ENCODE data around the gene UVSSA.
"Not testable (repeated sequence)": the region's sequence is repeated elsewhere in the genome, so short reads cannot be mapped to it uniquely, and the experiment has no call there.

UVSSA gene

GRCh38 chr4:1334579-1334895 is 12.5 kb upstream of the UVSSA start:
- DNase-seq (ENCODE audit: low read depth) = no peak
- TF ChIP-seq CTCF (IDR thresholded peaks at IDR 0.05; ENCODE audit: control insufficient read depth, extremely low read depth, insufficient read depth) = no peak
- H3K4me3 ChIP-seq (ENCODE audit: low read depth, low read length) = no peak overlapping the region

GRCh38 chr4:1335193-1335883 is 11.7 kb upstream of the UVSSA start:
- H3K4me3 ChIP-seq (ENCODE audit: low read depth, low read length); DNase-seq (ENCODE audit: low read depth): not testable (repeated sequence)

- no peak for TF ChIP-seq CTCF (IDR thresholded peaks at IDR 0.05; ENCODE audit: control insufficient read depth, extremely low read depth, insufficient read depth)
- DNase-seq (ENCODE audit: low read depth) = no peak
- no peak overlapping the region for H3K4me3 ChIP-seq (ENCODE audit: low read depth, low read length)
Measured at GRCh38 chr4:1336088-1336491, 10.9 kb upstream of the UVSSA start.

GRCh38 chr4:1337376-1337831 is 9.6 kb upstream of the UVSSA start:
- DNase-seq (ENCODE audit: low read depth) = no peak
- TF ChIP-seq CTCF (IDR thresholded peaks at IDR 0.05; ENCODE audit: control insufficient read depth, extremely low read depth, insufficient read depth) = no peak
- H3K4me3 ChIP-seq (ENCODE audit: low read depth, low read length) = no peak overlapping the region

GRCh38 chr4:1337951-1338751 is 8.9 kb upstream of the UVSSA start:
- H3K4me3 ChIP-seq (ENCODE audit: low read depth, low read length) = no peak overlapping the region
- no peak for DNase-seq (ENCODE audit: low read depth)
- TF ChIP-seq CTCF (IDR thresholded peaks at IDR 0.05; ENCODE audit: control insufficient read depth, extremely low read depth, insufficient read depth) = no peak

GRCh38 chr4:1338752-1339414 is 8.1 kb upstream of the UVSSA start:
- H3K4me3 ChIP-seq (ENCODE audit: low read depth, low read length) = no peak overlapping the region
- no peak for TF ChIP-seq CTCF (IDR thresholded peaks at IDR 0.05; ENCODE audit: control insufficient read depth, extremely low read depth, insufficient read depth)
- no peak for DNase-seq (ENCODE audit: low read depth)

GRCh38 chr4:1339489-1339888 is 7.5 kb upstream of the UVSSA start:
- no peak for TF ChIP-seq CTCF (IDR thresholded peaks at IDR 0.05; ENCODE audit: control insufficient read depth, extremely low read depth, insufficient read depth)
- no peak overlapping the region for H3K4me3 ChIP-seq (ENCODE audit: low read depth, low read length)
- DNase-seq (ENCODE audit: low read depth) = no peak

Data from LNCaP clone FGC (cell line).